K562 (cell line): ENCODE data around the gene PRR36.

ENCODE experiments used
- ATF3 ChIP-seq, 2 experiments: fragments of 450-650 bp in 1 of 2; sonication (generic) in 1 of 2; formaldehyde crosslinking in 1 of 2; IDR thresholded peaks in 1 of 2; conservative IDR thresholded peaks in 1 of 2; 2 replicates each; pipeline versions ENCODE4 v1.6.1 to v1.8.1; 2016 to 2023; ENCODE audit warnings: mild to moderate bottlenecking in 2 of 2, moderate library complexity in 2 of 2, inconsistent platforms in 1 of 2, missing genetic modification reagents in 1 of 2
- CAMTA2 ChIP-seq: fragments of 250-450 bp; sonication (Bioruptor Pico); conservative IDR thresholded peaks from 2 replicates; pipeline ENCODE4 v1.5.1; 2022
- CBX1 ChIP-seq: sonication (generic); IDR thresholded peaks from 2 replicates; pipeline ENCODE4 v1.6.1; 2016; ENCODE audit warnings: antibody characterized with exemption, low read depth, mild to moderate bottlenecking
- DLX4 ChIP-seq: fragments of 250-450 bp; sonication (Bioruptor Pico); IDR thresholded peaks from 2 replicates; pipeline ENCODE4 v1.6.1; 2021; ENCODE audit warnings: mild to moderate bottlenecking
- E4F1 ChIP-seq: fragments of 250-450 bp; sonication (Bioruptor Pico); IDR thresholded peaks from 2 replicates; pipeline ENCODE4 v1.5.0; 2021; ENCODE audit warnings: mild to moderate bottlenecking, borderline replicate concordance
- KAT2B ChIP-seq: IDR thresholded peaks from one replicate; pipeline ENCODE4 v1.6.1; 2012; ENCODE audit warnings: low read depth, mild to moderate bottlenecking, control low read depth, inconsistent platforms, low read length, moderate library complexity
- MEIS2 ChIP-seq: fragments of 450-650 bp; IDR thresholded peaks from 2 replicates; pipeline ENCODE4 v1.6.1; 2014; ENCODE audit warnings: mild to moderate bottlenecking; ENCODE audit not compliant: partially characterized antibody
- PHB2 ChIP-seq: fragments of 450-650 bp; IDR thresholded peaks from 2 replicates; pipeline ENCODE4 v1.6.1; 2017; ENCODE audit warnings: low read depth
- POLR2A ChIP-seq: fragments of 450-650 bp; conservative IDR thresholded peaks from 2 replicates; pipeline ENCODE4 v1.6.1; 2016
- PRDM10 ChIP-seq: fragments of 450-650 bp; IDR thresholded peaks from 2 replicates; pipeline ENCODE4 v1.6.1; 2018; ENCODE audit not compliant: partially characterized antibody
- REST ChIP-seq, 2 experiments: fragments of 450-650 bp; formaldehyde crosslinking in 1 of 2; IDR thresholded peaks; 2 replicates each; pipeline versions ENCODE4 v1.4.0 to v1.6.1; 2014 to 2020; ENCODE audit warnings: mild to moderate bottlenecking in 2 of 2, borderline replicate concordance in 1 of 2, low read depth in 1 of 2
- TARDBP ChIP-seq: fragments of 450-650 bp; IDR thresholded peaks from 2 replicates; pipeline ENCODE4 v1.6.1; 2016
- ZBTB34 ChIP-seq: fragments of 250-450 bp; sonication (Bioruptor Pico); IDR thresholded peaks from 2 replicates; pipeline ENCODE4 v1.8.0; 2021; ENCODE audit warnings: mild to moderate bottlenecking, moderate library complexity
- ZKSCAN1 ChIP-seq: fragments of 150-350 bp; IDR thresholded peaks from 2 replicates; pipeline ENCODE4 v1.6.1; 2016; ENCODE audit warnings: low read depth, low read length

GRCh38 chr19:7914099-7914498 is 39.9 kb upstream of the PRR36 start:
- TF ChIP-seq ATF3 (IDR thresholded peaks at IDR 0.05), result no peak
- no peak for TF ChIP-seq ATF3 (CRISPR knock-in tag; conservative IDR thresholded peaks at IDR 0.05)
- TF ChIP-seq CAMTA2 (CRISPR knock-in tag), result no peak
- TF ChIP-seq REST (IDR thresholded peaks at IDR 0.05; ENCODE audit: borderline replicate concordance), result no peak
- no peak for TF ChIP-seq REST (CRISPR knock-in tag; IDR thresholded peaks at IDR 0.05; ENCODE audit: low read depth)
- no peak for TF ChIP-seq E4F1 (CRISPR knock-in tag)
- no peak for TF ChIP-seq POLR2A
- no peak for TF ChIP-seq DLX4 (CRISPR knock-in tag)
- no peak for TF ChIP-seq MEIS2
- no peak for TF ChIP-seq ZBTB34 (CRISPR knock-in tag)
- TF ChIP-seq TARDBP, result no peak
- no peak for TF ChIP-seq CBX1
- no peak for TF ChIP-seq PRDM10
- TF ChIP-seq KAT2B, result no peak
- TF ChIP-seq PHB2, result no peak
- TF ChIP-seq ZKSCAN1, result no peak
